HG03280 (cell line): ENCODE results near the gene TSC2.
A peak's percentile ranks its signal among the peaks of the same experiment; 100 is the strongest.
"Not testable (repeated sequence)": the region's sequence is repeated elsewhere in the genome, so short reads cannot be mapped to it uniquely, and the experiment has no call there.

ENCODE experiments used
- ATAC-seq: cut with Tn5 transposase; IDR thresholded peaks from one replicate; pipeline ENCODE4 v1.9.1; 2021; ENCODE audit warnings: mild to moderate bottlenecking, moderate library complexity; ENCODE audit not compliant: unreplicated experiment

TSC2 gene

DNA sequence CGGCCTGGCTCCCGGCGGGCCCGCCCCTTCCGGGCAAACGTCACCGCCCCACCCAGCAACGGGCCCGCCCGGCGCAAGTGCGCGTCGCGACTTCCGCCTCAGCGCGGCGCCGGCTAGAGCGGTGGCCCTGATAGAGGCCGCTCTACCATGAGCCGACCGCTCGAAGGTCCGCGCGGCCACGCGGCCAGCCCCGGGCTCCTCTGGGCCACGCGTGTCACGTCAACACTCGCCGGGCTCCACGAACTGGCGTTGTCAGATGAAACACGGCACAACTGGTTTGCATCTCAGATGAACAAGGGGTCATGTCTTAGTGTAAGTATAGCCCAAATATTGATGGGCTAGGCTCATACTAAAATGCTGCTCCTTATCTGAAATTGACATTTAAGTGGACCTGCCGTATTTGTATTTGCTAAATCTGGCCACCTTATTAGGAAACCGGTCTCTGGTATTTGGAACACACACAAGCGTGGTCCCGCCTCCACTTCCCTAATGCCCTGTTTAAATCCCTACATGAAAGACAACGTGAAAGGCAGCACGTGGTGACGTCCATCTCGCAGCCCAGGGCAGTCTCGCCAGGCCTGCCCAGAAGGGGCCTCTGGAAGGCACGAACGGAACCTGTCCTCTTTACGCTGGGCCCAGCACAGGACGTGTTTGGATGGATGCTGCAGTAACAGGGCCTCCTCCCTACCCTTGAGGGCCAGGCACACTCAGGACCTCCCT is 37.8 kb upstream of the TSC2 start, which contains the start of gene ZNF598:
Gene ZNF598, minus strand, starts transcription at position 31 of the 720 bp plus-strand sequence.
- ATAC-seq: peak; percentile 83

DNA sequence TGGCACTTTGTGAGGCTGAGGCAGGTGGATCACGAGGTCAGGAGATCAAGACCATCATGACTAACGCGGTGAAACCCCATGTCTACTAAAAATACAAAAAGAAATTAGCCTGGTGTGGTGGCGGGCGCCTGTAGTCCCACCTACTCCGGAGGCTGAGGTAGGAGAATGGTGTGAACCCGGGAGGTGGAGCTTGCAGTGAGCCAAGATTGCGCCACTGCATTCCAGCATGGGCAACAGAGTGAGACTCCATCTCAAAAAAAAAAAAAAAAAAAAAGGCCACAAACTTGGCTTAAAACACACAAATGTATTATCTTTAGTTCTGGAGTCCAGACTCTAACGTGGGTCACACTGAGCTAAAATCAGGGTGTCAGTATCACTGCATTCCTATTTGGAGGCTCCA is 36.1 kb upstream of the TSC2 start:
- not testable (repeated sequence) for ATAC-seq

DNA sequence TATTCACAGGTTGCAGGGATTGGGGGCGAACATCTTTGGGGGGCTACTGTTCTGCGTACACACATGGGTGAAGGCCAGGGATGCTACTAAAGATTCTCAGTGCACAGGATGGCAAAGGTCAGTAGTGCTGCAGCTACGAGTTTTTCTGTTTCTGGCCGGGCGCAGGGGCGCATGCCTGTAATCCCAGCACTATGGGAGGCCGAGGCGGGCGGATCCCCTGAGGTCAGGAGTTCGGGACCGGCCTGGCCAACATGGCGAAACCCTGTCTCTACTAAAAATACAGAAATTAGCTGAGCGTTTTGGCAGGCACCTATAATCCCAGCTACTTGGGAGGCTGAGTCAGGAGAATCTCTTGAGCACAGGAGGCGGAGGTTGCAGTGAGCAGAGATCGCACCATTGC is 34.3 kb upstream of the TSC2 start:
- ATAC-seq: no peak

DNA sequence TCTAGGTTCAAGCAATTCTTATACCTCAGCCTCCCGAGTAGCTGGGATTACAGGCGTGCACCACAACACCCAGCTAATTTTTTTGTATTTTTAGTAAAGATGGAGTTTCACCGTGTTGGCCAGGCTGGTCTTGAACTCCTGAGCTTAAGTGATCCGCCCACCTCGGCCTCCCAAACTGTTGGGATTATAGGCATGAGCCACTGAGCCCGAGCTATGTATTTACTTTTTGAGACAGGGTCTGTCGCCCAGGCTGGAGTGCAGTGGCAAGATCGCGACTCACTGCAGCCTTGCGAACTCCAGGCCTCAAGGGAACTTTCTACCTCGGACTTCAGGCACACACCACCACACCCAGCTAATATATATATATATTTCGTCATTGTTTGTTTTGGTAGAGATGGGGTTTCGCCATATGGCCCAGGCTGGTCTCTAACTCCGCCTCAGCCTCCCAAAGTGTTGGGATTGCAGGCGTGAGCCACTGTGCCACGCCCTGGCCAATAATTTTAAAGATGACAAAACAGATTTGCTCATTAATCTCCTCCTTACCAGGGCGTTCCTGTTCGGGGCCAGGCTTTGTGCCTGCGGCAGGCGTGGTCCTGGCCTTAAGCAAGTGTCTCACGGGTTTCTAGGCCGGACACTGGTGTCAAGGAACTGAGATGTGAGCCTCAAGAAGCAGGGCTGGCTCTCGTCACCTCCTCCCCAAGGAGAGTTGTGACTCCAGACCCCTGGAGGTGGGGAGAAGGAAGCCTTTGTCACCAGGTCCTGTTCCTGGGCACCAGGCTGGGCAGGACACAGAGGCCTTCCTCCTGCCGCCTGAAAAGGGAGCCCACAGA is 32.5 kb upstream of the TSC2 start:
- no peak for ATAC-seq

DNA sequence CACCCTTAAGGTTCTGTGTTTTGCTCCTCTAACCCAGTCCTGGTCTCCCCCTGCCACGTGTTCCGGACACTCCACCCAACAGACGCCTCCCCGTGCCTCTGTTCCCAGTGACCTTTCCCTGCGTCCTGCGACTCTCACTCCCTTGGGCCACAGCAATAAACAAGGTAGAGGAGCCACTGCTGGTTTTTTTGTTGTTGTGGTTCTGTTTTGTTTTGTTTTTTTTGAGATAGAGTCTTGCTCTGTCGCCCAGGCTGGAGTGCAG is 31.9 kb upstream of the TSC2 start:
- no peak for ATAC-seq

DNA sequence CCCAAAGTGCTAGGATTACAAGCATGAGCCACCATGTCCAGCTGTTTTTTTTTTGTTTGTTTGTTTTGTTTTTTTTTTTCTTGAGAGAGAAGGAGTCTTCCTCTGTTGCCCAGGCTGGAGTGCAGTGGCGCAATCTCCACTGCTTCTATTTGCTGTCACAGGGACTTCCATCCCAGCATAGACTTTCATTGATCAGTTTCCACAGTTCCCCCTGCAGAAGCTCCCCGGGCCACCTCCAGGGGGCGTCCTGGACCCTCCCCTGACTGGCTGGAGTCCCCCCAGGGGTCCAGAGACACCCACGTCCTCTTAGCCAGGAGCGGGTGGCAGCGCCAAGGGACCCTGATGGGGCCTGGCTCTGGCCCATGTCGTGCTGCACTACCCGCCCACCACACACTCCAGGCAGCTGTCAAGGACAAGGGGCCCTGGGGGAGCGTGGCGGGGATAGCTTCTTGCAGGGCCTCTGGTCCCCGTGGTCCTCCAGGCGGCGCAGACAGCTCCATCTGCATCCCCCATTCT is 31.3 kb upstream of the TSC2 start:
- no peak for ATAC-seq

DNA sequence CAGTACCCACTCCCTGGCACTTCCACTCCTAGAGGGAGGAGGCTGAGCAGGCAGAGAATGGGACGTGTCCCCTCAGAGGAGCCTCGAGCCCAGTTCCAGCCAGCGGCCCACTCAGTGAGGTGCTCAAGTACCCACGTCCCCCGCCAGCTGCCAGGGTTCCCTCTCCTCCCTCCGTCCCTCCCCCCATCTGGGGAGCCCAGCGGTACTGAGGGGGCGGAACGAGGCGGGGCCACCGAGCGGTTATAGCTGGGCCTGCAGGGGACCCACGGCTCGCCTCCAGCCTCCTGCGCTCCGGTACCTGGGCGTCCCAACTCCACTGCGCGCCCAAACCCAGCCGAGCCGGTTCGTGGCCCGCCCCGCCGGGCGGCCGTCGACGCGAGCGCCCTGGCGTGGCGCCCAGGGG is 28.3 kb upstream of the TSC2 start, which contains the start of gene NPW:
Gene NPW, plus strand, starts transcription at position 268 of the 403 bp plus-strand sequence.
- ATAC-seq: no peak

DNA sequence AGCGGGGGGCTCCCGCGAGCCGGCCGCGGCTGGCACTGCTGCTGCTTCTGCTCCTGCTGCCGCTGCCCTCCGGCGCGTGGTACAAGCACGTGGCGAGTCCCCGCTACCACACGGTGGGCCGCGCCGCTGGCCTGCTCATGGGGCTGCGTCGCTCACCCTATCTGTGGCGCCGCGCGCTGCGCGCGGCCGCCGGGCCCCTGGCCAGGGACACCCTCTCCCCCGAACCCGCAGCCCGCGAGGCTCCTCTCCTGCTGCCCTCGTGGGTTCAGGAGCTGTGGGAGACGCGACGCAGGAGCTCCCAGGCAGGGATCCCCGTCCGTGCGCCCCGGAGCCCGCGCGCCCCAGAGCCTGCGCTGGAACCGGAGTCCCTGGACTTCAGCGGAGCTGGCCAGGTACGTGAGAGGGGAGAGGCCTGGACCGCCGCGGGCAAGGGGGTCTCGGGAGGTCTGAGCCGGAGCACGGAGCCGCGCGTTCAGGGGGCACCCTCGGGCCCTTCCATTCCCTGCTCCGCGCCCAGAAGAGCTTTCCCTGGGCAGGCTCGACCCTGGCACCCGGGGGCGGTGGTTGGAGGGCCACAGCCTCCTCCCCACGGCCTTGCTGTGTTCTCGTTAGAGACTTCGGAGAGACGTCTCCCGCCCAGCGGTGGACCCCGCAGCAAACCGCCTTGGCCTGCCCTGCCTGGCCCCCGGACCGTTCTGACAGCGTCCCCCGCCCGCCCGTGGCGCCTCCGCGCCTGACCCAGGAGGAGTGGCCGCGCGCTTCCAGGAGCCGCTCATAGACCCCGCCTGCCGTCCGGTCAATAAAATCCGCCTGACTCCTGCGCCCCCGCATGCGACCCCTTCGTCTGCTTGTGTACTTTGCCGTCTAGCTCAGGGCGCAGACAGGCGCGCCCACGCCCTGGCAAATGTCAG is 27.6 kb upstream of the TSC2 start:
- ATAC-seq: no peak

DNA sequence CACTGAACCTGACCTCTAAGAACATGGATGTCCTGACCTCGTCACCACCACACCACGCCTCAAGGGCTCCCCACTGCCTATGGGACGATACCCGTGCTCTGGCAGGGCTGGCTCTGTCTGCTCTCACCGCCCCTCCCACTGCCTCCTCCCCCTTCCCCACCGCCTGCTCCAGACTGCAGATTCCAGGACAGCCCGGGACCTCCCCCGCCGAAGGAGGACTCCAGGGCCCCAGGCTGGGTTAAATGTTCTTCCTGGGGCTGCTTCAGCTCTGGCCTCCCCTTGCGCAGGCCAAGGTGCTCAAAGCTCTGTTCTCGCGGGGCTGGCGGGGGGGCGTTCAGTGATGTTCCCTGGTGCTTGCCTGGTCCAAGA is 25.1 kb upstream of the TSC2 start:
- ATAC-seq: peak; percentile 15

DNA sequence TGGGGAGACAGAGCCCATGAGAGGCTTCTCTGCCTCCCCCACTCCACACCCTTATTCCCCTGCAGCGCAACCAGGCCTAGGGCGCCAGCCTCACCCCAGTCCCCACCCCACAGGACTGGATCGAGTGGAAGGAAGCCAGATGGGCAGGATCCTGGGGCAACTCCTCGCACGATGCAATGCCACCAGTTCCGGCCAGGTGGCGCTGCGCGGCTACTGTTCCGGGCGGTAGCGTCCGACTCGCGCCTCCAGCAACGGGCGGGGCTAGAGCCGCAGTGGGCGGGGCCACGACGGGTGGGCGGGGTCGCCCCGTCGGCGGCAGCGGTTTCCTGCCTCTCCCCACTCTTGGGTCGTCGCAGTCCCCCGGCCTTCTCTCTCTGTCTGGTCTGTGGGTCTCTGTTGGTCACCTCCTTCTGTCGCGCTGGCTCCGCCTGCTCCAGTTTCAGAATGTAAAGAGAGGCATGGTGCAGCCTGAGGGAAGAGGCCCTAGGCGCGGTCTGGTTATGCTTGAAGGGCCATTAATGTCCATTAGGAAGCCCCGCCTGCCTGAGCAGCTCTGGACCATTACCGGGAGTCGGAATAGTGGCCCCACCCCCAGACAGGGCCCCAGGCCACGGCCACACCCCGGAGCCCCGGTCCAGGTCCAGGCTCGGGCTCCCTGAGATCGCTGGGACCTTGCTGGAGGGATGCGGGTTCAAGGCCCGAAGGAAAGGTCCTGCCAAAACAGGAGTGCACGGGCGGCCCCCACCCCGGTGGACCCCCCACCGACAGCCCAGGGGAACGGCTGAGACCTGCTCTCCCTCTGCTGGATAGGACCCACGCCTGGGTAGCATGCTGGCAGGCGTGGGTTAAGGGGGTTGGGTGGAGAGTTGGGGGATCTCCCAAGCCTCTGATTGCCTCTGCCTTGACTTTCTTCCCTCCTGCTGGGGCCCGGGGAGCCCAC is 24.4 kb upstream of the TSC2 start:
- ATAC-seq: peak; percentile 77

DNA sequence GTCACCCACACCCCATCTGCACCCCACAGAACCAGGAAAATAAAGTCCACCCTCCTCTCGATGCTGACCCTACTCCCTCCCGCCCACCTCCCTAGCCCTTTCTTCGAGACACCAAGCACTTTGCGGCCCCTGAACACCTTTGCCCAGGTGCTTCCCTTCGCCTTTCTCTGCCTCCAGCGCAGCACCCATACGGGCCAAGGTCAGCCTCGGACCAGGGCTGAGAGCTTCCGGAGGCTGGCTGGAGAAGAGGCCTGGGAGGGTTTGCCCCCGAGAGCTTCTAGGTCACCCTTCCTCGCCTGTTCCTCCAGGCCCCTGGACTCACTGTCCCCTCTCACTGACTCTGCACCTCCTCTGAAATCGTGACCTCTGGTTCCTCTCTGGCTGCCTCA is 23.8 kb upstream of the TSC2 start:
- ATAC-seq: no peak

DNA sequence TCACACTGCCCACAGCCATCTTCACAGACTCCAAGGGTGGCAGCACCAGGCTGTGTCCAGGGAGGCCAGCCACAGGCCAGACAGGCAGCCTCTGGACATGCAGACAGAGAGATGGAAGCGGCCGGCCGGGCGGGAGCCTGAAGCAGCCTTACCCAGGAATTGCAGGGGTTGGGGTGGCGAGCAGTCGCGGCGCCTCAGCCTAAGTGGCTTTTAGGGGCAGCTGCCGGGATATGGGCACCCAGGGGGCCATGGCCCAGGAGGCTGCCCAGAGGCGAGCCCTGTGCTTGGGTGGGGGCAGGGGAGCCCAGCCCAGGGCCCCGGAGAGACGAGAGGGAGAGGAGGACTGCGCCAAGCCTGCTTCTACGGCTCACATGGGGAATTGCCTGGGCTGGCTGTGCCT is 22.5 kb upstream of the TSC2 start:
- no peak for ATAC-seq

DNA sequence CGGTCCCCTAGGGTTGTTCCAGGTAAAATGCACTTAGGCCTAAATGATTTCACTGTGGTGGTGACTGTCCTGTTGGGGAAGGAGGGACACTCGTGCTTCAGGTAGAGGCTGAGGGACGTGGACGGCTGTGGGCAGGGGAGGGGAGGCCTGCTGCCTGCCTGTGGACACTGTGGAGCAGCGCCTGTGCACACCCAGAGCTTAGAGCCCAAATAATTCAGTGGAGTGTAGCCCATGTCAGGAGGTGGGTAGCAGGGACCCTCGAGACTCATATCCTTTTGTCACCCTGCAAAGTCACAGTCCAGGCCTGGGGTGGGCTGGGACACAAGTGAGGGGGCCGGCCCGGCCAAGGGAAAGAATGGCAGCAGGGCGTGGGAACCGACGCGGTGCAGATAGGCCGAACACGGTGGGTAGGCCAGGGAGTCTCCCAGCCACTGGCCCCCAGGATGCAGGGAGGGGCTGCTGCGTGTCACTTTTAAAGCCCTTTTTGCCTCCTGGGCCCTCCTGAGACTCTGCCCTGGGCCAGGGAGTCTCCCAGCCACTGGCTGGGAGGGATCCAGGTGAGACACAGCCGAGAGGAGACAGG is 21.8 kb upstream of the TSC2 start:
- no peak for ATAC-seq

DNA sequence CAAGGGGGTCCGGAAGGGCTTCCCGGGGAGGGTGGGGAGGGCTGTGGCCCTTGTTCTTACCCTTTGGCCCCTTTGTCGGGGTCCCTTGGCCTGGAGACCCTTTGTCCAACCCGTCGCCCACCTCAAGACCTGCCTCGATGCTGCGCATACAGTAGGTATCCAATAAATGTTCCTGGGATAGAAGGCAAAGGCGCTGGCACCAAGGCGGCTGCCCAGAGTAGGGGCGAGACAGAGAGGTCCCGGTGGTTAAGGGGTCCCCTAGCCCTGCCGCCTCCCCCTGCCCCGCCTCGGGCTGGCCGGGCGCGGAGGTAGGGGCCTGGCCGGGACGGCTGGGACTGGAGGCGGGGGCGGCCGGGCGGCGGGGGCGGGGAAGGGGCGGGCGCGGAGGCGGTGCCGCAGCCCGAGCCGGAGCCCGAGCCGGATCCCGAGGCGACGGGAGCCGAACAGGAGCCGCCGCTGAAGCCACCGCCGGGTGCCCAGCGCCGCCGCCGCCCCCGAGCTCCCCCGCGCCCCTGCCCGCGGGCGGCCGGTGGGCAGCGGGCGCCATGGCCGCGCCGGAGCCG is 21.2 kb upstream of the TSC2 start, which contains the start of gene NHERF2:
Gene NHERF2, plus strand, starts transcription at position 442 of the 563 bp plus-strand sequence. Its CDS starts 104 bp downstream, at position 546.
- no peak for ATAC-seq

DNA sequence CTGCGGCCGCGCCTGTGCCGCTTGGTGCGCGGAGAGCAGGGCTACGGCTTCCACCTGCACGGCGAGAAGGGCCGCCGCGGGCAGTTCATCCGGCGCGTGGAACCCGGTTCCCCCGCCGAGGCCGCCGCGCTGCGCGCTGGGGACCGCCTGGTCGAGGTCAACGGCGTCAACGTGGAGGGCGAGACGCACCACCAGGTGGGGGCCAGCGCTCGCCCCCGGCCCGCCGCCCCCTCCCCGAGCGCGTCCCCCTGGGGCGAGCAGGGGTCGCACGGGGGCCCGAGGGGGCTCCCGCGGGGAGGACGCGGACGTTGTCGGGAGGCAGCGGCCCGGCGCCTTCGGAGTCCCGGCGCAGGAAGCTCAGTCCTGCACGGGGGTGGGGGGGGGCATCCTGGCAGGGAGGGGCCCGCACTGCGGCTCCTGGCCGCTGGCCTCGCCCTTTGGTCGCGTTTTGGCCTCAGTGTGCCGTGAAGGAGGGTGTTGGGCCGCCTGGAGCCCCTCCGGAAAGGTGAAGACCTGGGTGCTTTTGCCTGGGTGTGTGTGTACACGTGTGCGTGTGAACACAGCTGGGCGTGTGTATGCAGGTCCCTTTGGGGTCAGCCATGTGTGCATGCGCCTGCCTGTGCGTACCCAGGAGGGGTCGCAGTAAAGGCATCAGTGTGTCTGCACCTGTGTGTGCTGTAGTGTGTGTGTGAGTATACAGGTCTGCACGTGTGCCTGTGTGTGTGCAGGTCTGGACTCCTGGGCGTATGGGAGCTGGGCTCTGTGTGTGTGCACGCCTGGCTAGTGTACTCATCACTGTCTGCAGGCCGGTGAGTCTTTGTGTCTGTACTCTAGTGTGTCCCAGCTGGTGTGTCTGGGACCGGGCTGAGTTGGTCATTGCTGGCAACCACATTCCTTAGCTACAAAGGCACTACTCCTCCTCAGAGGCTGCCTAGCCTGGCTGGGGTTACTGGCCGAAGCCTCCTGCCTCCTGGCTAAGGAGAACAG is 20.5 kb upstream of the TSC2 start:
- ATAC-seq: no peak

DNA sequence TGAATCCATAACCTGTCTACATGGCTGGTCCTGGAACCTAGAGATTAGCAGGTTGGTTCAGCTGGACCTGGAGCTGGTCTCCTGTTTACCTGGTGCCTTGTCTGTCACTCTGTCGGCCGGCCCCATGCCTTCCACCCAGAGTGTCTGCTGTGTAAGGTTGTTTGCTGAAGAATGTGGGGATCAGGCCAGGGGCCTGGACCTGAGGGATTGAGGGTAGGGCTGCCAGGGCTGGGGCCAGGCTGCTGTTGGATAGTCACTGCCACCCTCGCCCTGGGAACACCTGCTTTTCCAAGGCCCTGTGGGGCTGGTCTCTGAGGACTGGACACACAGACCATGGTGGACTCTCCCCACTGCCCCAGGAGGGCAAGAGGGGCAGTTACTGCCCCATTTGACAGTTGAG is 19.6 kb upstream of the TSC2 start:
- ATAC-seq: no peak

DNA sequence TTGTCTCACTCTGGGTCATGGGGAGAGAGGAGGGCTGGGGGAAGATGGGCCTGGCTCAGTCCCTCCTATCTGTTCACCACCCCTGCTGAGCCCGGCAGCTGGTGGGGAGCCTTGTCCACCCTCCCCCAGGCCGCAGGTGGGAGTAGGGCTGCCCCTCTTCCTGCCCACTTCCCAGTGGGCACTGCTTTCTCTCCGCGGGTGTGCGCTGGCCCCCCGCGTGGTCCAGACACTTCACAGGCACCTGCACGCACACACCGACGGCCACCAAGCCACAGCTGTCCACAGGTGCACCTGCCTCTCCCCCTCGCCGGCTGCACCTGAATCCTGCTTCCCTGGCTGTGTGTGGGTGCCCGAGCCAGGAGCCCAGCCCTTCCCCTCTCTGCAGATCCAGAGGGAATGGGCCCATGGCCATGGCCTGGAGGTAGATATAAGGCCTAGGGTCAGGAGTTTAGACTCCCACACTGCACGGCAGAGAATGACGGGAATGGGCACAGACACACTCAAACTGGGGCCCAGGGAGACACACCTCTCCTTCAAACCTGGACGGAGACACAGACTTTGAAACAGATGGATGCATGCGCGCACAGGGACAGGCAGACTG is 19.1 kb upstream of the TSC2 start:
- ATAC-seq: no peak

DNA sequence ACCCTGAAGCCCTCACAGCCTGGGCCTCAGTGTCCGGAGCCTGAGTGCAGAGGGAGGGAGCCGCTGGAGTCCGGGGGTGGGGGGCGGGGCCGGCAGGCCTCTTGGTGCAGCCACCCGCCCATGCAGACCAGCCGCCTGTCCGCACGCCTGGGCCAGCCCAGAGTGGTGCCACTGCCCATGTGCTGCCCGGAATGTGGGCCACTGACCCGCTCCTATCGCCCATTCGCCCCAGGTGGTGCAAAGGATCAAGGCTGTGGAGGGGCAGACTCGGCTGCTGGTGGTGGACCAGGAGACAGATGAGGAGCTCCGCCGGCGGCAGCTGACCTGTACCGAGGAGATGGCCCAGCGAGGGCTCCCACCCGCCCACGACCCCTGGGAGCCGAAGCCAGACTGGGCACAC is 18.4 kb upstream of the TSC2 start:
- no peak for ATAC-seq
